G401.6 (cell line): ENCODE results near the gene FBLN1.
"Not testable (repeated sequence)": the region's sequence is repeated elsewhere in the genome, so short reads cannot be mapped to it uniquely, and the experiment has no call there.

ENCODE experiments used
- FAIRE-seq: peaks from 2 replicates; lab custom pipeline; 2012; peaks lifted over from hg19 to GRCh38; lab: Jason Lieb, UNC

FBLN1 gene

DNA sequence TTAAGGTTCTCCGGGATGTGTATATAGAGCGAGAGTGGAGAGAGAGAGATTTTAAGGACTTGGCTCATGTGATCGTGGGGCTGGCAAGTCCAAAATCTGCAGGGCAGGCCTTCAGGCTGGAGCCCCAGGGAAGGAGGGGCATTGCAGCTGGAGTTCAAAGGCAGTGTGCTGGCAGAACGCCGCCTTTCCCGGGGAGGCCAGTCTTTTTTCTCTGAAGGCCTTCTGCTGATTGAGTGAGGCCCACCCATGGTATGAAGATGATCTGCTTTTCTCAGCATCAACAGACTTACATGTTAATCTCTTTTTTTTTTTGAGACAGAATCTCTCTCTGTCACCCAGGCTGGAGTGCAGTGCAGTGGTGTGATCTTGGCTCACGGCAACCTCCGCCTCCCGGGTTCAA, 25.4 kb downstream of the FBLN1 start:
- FAIRE-seq, result no peak

GRCh38 chr22:45529105-45529504, 26.4 kb downstream of the FBLN1 start:
- FAIRE-seq, result no peak

GRCh38 chr22:45529971-45530575, 27.4 kb downstream of the FBLN1 start:
- FAIRE-seq, result no peak

DNA sequence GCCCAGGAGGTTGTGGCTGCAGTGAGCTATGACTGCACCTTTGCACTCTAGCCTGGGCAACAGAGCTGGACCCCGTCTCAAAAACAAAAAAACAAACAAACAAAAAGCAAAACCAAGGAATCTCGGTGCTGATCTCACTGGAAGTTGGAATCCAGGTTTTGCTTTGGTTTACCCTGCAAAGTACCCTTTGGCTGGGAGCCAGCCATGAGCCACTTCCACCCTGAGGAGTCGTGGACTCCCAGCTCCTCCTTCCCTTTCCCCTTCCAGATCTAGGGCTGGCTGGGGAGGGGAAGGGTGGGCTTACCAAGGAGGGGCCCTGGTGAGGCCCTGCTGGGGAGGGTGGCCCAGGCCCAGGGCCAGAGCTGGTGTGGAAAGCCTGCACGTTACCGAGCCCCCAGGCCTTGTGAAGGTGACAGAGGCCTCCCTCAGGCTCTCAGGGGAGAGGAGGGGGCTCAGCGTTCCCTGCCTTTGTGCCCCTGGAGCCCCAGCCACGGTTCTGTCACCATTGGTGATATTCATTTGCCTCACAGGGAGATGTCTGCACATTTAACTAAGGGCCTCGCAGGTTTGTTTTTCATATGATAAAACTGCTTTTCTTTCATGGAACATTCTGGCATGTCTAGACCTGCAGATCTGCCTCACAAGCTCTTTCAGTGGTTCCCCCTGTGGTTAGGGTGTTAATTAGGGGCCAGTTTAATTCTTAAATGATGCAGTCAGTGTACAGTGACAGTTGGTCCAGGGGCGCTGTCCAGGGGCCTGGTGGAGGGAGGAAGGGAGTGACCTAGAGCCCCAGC, 29.0 kb downstream of the FBLN1 start:
- FAIRE-seq, result no peak

GRCh38 chr22:45532235-45532631, 29.6 kb downstream of the FBLN1 start:
- no peak for FAIRE-seq

DNA sequence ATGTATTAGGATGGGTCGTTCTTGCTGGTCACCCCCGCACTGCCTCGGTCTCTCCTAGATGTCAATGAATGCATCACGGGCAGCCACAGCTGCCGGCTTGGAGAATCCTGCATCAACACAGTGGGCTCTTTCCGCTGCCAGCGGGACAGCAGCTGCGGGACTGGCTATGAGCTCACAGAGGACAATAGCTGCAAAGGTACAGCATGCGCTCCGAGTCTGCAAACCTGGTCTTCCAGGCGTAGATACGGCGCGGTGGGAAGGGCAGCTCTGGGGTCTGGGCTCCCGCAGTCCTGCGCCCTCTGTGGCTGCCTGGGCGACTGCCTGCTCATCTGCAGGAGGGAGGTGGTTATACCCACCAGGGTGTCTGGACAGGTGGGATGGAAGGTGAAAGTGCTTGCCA, 31.0 kb downstream of the FBLN1 start:
- FAIRE-seq, result no peak

DNA sequence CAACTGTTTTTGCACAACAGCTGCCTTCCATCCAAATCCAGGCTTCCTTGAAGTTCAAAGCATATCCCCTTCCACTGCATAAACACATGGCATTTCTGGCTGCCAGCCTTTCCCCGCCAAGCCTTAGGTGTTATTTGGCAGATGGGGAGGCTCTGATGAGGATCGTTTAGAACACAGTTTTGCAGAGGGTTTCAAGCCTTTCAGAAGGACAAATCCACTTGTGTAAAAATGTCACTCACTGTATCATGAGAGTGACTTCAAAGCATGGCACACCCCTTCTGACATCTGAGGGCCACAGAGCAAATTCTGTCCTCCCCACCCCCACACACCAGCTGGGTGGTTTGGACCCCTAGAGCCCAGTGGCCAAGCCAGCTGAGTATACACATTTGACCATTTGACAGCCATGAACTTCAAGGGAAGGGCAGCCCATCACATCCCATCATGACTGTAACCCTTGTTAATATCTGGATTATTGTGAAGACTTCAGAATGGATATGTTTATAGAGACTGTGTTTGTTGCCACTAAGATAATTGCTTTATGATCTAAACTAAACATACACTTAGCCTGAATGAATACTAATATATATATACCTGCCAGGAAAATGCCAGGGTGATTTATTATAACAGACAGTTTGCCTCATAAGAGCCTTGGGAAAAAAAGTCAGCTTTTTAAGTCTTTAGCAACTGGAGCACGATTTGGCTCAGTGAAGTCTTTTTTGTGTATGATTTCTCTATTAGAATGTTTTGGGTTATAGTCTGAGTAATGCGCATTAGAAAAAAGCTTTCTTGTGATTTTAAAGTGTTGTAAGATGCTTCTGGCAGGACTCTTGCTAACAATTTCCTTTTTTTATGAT, 31.9 kb downstream of the FBLN1 start:
- FAIRE-seq, result no peak

DNA sequence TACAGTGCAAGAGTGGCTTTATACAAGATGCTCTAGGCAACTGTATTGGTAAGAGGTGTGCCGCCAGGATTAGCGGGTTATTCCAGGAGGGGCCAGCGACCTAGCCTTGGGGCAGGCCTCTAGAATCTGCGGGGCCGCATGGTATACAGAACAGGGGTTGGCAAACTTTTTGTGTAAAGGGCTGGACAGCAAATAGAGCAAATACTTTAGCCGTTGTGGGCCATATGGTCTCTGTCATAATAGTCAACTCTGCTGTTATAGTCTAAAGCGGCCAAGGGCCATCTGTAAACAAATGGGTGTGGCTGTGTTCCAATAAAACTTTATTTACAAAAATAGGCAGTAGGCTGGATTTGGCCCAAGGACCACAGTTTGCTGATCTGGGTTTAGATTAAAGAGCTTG, 32.6 kb downstream of the FBLN1 start:
- FAIRE-seq, result no peak

- not testable (repeated sequence) for FAIRE-seq
Measured at GRCh38 chr22:45535835-45536234, 33.2 kb downstream of the FBLN1 start.

- no peak for FAIRE-seq
Measured at GRCh38 chr22:45537734-45538181, 35.1 kb downstream of the FBLN1 start.

DNA sequence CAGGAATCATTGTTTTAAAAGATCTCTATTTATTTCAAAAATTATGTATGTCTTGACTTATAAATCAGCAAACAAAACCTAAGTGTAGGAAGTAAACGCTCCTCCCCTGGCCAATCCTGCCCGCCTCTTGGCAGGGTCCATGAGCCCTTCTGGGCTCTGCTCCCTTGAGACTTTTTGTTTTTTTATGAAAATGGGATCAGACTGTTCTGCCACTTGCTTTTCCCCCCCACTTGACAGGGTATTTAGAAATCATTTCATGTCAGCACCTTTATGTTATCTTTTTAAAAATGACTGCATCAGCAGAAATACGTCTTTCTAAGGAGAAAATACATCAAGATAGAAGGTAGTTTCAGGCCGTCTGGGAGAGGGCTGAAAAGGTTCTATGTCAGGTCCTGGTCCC, 35.6 kb downstream of the FBLN1 start:
- FAIRE-seq, result no peak

- no peak for FAIRE-seq
Measured at GRCh38 chr22:45540122-45540521, 37.4 kb downstream of the FBLN1 start.

GRCh38 chr22:45541382-45541979, 38.8 kb downstream of the FBLN1 start:
- no peak for FAIRE-seq

DNA sequence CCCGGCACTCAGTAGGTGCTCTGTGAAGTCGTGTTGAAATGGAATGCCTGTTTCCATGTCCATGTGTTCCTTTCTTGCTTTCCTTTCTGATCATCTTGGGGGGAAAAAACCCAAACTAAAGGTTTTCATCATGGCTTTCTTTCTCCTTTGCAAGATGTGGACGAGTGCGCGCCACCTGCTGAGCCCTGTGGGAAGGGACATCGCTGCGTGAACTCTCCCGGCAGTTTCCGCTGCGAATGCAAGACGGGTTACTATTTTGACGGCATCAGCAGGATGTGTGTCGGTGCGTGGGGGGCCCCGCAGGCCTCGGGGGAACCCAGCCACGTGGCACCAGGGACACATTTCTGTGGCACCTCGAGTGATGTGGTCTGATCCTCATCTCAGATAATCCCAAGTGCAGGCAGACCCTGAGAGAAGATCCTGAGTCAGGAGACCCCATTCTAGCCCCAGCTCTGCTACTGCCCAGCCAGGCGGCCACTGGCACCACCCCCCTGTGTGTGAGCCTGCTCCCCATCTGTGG, 39.4 kb downstream of the FBLN1 start:
- FAIRE-seq, result no peak

GRCh38 chr22:45542736-45543135, 40.1 kb downstream of the FBLN1 start:
- FAIRE-seq, result not testable (repeated sequence)

DNA sequence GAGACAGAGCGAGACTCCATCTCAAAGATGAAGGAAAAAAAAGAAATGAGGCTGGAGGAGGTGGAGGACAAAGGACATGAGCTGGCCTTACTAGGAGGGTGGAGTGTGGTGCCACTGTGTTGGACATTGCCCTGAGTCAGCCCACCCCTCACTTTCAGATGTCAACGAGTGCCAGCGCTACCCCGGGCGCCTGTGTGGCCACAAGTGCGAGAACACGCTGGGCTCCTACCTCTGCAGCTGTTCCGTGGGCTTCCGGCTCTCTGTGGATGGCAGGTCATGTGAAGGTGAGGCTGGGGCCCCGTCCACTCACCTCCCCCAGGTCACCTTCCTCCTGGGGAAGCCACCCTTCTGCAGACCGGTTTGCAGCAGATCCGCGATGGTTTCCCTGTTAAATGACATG, 40.6 kb downstream of the FBLN1 start:
- FAIRE-seq, result no peak

GRCh38 chr22:45544588-45545170, 42.0 kb downstream of the FBLN1 start:
- no peak for FAIRE-seq

DNA sequence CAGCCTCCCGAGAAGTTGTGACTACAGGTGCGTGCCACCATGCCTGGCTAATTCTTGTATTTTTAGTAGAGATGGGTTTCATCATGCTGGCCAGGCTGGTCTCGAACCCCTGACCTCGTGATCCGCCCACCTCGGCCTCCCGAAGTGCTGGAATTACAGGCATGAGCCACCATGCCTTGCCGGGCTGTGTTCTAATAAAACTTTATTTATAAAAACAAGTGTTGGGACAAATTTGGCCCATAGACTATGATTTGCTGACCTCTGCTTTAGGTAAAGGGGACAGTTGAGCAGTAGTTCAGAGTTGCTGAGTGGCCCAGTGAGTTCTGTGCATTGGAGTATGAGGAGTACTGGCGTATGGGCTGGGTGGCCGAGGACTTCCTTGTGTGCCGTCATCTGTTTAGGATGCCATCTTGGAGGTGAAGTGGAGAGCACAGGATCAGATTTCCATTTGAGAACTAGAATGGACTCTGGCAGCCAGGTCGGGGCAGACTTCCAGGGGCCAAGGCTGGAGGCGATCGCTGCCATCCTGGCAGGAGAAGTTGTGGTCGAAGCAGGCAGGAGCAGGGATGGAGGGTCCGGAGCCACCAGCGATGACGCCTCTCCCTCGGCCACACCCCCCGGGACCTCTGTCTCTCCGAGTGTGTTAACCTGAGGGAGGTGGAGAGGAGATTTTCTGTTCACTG, 43.8 kb downstream of the FBLN1 start:
- FAIRE-seq, result no peak

GRCh38 chr22:45547016-45547345, 44.3 kb downstream of the FBLN1 start:
- no peak for FAIRE-seq

GRCh38 chr22:45547731-45548130, 45.0 kb downstream of the FBLN1 start:
- FAIRE-seq, result no peak

DNA sequence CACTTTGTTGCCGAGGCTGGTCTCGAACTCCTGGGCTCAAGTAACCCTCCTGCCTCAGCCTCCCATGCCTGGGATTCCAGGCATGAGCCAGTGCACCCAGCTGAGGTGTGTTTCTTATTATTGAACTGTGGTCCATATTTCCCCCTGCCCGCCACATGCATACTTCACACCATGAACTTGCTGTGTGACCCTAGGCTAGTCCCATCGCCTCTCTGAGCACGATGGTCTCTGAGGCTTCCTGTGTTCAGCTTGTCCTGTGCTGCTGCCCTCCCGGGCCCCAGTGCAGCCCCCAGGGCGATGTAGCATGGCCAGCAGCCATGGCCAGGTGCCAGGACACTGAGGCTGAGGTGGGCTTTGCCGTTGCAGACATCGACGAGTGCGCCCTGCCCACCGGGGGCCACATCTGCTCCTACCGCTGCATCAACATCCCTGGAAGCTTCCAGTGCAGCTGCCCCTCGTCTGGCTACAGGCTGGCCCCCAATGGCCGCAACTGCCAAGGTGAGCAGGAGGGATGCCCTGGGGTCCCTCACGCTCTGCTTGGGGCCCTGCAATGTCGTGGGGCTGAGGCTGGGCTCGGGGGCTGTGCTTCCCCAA, 45.7 kb downstream of the FBLN1 start:
- no peak for FAIRE-seq
